Keratinocyte (primary cell): ENCODE data around the gene SYT1.

ENCODE experiments used
- EZH2 ChIP-seq: IDR thresholded peaks from one replicate; pipeline ENCODE4 v1.6.1; 2012; ENCODE audit warnings: inconsistent platforms, mild to moderate bottlenecking, low read length, moderate library complexity
- TF ChIP-seq, protein P1 (sequence below), 3 experiments: IDR thresholded peaks in 1 of 3; conservative IDR thresholded peaks in 1 of 3; optimal IDR thresholded peaks in 1 of 3; 2 replicates in 2 of 3; 3 replicates in 1 of 3; pipeline versions ENCODE3 to v1.5.1; 2011; ENCODE audit warnings: low read length in 3 of 3, mild to moderate bottlenecking in 3 of 3, moderate library complexity in 2 of 3, control low read depth in 1 of 3, inconsistent platforms in 1 of 3; ENCODE audit not compliant: insufficient read depth in 2 of 3; ENCODE audit errors: extremely low read depth in 1 of 3

DNA sequence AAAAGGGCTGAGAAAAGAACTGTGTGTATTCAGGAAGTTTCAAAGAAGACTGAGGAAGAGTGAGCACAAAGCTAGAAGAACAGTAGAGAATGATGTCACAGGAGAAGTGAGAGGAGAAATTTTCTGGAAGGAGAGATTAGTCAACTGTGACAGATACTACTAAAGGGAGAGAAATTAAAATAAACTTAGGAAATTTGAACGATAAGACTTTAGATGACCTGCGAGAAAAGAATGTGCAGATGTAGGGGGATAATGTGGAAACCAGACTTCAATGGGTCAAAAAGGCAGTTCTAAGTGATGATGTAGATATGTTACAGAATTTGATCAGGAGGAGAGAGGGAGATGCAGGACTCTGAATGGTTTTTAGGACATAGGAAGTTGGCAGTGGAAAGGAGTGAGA is 287.4 kb downstream of the SYT1 start:
- no peak for TF ChIP-seq EZH2
- TF ChIP-seq, protein P1, sequence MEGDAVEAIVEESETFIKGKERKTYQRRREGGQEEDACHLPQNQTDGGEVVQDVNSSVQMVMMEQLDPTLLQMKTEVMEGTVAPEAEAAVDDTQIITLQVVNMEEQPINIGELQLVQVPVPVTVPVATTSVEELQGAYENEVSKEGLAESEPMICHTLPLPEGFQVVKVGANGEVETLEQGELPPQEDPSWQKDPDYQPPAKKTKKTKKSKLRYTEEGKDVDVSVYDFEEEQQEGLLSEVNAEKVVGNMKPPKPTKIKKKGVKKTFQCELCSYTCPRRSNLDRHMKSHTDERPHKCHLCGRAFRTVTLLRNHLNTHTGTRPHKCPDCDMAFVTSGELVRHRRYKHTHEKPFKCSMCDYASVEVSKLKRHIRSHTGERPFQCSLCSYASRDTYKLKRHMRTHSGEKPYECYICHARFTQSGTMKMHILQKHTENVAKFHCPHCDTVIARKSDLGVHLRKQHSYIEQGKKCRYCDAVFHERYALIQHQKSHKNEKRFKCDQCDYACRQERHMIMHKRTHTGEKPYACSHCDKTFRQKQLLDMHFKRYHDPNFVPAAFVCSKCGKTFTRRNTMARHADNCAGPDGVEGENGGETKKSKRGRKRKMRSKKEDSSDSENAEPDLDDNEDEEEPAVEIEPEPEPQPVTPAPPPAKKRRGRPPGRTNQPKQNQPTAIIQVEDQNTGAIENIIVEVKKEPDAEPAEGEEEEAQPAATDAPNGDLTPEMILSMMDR (optimal IDR thresholded peaks at IDR 0.05 in 1 of 3, IDR thresholded peaks at IDR 0.05 in 1 of 3, conservative IDR thresholded peaks at IDR 0.05 in 1 of 3; ENCODE audit: extremely low read depth in 1 of 3, insufficient read depth in 2 of 3, low read length in 3 of 3), result no peak
